Right renal cortex interstitium (tissue), 3 donors: Measurements from ENCODE around the gene RNF135. TPM values are rescaled to one million over a fixed set of nuclear protein-coding genes. Genes with fewer than 3 reads are reported as not detected.
"Not testable (repeated sequence)": the region's sequence is repeated elsewhere in the genome, so short reads cannot be mapped to it uniquely, and the experiment has no call there.

Source experiments
- DNase-seq, 3 donors: peaks; one replicate each; pipeline ENCODE4 v3.0.0-alpha.2; 2013; ENCODE audit warnings: low read depth in 3 of 3, low spot score in 2 of 3
- polyA plus RNA-seq, 3 donors: library from polyadenylated mRNA; unstranded; fragments of 120-200 nt; gene quantifications; one replicate each; pipeline ENCODE4 v1.2.1, GENCODE V29; 2013; ENCODE audit not compliant: insufficient read length in 3 of 3

RNF135 gene
- polyA plus RNA-seq, 3 donors, result 17.9 to 19.9 (median 19.7) TPM

- no peak for DNase-seq
Observed at GRCh38 chr17:30952638-30953393, 18.0 kb upstream of the RNF135 start.

DNA sequence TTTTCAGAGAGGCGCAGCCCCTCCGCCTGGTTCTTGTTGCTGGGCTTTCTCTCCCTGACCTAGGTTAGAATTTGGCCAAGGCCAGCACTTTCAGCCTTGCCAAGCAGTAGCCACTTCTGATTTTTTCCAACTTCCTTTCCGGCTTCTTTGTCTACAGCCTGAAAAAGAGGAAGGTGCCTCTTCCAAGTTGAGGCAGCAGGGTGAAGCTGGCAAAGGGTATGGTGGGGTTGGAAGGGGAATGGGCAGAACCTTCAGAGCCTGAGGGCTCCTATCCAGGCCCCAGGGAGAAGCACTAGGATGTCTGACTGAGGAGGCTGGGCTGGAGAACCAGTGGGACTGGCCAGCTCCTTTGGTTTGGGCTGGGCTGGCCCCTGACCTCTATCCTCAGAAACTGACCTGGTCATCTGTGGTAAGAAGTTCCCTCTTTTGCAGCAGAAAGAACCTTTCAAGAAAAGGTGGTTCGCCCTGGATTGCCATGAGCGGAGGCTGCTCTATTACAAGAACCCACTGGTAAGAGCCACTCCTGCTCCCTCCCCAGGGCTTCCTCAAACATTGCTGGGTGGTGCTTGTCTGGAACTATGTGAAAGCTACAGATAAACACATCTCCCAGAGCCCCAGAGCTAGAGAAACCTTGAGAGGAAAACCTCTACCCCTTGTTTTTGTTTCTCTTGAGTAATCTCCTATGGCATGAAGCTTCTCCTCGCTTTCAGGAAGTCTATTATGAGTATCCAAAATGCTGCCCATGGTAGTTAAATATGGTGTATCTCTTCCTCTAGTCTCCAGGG lies 16.6 kb upstream of the RNF135 start:
- DNase-seq, result no peak

- no peak for DNase-seq
Observed at GRCh38 chr17:30956764-30957374, 14.0 kb upstream of the RNF135 start.

GRCh38 chr17:30957741-30958140 lies 13.1 kb upstream of the RNF135 start:
- no peak for DNase-seq

GRCh38 chr17:30958187-30958586 lies 12.7 kb upstream of the RNF135 start:
- no peak for DNase-seq

DNA sequence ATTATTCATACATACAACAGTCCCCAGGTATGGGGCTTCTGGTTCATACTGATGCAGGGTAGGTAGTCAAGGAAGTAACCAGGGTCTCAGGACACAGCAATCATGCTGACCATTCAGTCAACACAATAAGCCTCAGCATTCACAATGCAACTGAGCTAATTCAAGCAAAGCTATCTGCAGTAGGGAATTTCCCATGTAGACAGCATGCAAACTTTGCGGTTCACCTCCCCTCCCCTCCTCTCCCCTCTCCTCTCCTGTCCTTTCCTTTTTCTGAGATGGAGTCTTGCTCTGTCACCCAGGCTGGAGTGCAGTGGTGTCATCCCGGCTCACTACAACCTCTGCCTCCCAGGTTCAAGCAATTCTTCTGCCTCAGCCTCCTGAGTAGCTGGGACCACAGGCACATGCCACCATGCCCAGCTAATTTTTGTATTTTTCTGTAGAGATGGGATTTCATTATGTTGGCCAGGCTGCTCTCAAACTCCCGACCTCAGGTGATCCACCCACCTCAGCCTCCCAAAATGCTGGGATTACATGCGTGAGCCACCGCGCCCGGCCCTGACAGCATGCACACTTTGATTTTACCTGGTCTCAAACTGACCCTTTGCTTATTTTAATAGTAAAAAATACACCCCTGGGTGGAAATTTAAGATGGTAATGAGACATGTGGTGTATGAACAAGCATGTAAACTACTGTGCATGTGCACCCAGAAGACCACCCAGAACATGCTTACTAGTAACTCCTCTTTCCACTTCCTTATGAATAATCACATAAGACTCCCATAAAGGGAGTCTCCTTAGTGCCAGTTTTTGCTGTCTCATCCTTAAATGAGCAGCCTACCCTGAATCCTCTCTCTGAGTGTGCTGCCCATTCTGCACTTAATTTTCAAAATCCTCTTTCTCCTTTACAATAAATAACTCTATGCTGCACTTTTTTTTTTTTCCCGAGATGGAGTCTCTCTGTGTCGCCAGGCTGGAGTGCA lies 9.3 kb upstream of the RNF135 start:
- DNase-seq, result no peak

GRCh38 chr17:30964312-30964711 lies 6.5 kb upstream of the RNF135 start:
- DNase-seq, result not testable (repeated sequence)

- no peak for DNase-seq
Observed at GRCh38 chr17:30964876-30965275, 6.0 kb upstream of the RNF135 start.

GRCh38 chr17:30965686-30966085 lies 5.2 kb upstream of the RNF135 start:
- DNase-seq, result no peak

DNA sequence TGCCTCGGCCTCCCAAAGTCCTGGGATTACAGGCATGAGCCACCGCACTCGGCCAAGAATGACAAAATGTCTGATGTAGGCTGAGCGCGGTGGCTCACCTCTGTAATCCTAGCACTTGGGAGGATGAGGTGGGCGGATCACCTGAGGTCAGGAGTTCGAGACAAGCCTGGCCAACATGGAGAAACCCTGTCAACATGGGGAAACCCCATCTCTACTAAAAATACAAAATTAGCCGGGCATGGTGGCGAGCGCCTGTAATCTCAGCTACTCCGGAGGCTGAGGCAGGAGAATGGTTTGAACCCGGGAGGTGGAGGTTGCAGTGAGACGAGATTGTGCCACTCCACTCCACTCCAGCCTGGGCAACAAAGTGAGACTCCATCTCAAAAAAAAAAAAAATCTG lies 2.9 kb upstream of the RNF135 start:
- DNase-seq, result not testable (repeated sequence)

DNA sequence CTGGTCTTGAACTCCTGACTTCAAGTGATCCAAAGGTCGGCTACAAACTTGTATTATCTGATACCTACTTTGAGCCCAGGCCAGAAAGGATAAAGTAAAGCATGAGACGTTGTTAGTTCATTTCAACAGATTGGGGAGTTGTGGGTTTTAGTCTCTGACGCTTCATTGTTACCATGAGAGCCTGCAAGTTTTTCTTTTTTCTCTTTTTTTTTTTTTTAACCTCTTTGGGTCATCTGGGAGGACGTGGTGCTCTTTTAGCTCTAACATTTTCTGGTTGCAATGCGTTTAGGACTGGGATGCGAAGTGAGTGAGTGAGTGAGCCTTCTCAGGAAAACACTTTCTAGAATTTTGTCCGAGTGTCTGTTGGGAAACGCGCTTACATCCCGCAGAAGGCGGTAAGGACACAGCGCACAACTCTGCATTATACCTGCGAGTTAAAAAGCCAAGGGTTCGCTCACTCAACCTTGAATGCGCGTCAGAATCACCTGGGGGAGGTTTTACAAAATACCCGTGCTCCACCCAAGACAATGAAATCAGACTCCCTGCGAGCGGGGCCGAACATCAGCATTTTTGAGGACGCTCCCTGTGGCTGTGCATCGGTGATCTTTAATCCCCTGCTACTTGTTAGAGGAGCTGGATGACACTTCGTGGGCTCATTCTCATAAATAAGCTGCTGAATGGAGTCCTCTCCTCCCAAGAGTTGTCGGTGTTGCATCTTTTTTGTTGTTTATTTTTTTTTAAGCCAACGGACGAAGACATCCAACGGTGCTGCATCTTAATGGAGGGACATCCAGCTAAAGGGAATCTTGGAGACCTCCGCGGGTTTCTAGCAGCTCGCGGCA lies 629 bp upstream of the RNF135 start:
- DNase-seq, result peak in 2 of 3 donors; percentile 41 to 49

- DNase-seq, result no peak
Observed at GRCh38 chr17:30975042-30975820, 4.4 kb downstream of the RNF135 start.

DNA sequence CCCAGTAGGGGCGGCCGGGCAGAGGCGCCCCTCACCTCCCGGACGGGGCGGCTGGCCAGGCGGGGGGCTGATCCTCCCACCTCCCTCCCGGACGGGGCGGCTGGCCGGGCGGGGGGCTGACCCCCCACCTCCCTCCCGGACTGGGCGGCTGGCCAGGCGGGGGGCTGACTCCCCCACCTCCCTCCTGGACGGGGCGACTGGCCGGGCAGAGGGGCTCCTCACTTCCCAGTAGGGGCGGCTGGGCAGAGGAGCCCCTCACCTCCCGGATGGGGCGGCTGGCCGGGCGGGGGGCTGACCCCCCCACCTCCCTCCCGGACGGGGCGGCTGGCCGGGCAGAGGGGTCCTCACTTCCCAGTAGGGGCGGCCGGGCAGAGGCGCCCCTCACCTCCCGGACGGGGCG lies 9.1 kb downstream of the RNF135 start:
- DNase-seq, result not testable (repeated sequence)

GRCh38 chr17:30981531-30982519 lies 11.0 kb downstream of the RNF135 start:
- DNase-seq, result no peak

DNA sequence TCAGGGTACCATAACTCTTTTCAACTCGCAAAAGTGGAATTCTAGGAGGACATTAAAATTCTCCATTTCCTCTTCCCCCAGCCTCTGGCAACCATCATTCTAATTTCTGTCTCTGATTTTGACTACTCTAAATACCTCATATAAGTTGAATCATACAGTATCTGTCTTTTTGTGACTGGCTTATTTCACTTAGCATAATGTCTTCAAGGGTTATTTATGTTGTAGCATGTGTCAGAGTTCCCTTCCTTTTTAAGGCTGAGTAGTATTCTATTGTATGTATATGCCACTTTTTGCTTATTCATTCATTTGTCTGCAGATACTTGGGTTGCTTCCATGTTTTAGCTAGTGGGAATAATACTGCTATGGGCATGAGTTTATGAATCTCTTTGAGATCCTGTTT lies 12.0 kb downstream of the RNF135 start:
- DNase-seq, result no peak

DNA sequence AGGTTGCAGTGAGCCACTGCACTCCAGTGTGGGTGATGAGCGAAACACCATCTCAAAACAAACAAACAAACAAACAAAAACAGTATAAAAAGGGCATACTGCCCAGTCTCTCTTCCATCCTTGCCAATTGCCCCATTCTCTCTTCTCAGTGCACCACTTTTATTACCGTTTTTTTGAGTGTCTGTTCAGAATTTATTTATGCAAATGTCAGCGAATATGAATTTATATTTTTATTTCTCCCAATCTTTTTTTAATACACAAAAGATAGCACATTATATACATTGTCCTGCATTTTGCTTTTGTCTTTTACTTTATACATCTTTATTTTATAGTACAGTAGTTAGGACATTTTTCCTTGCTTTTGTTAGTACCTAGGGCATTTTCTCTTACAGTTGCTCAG lies 19.6 kb downstream of the RNF135 start:
- DNase-seq, result no peak

DNA sequence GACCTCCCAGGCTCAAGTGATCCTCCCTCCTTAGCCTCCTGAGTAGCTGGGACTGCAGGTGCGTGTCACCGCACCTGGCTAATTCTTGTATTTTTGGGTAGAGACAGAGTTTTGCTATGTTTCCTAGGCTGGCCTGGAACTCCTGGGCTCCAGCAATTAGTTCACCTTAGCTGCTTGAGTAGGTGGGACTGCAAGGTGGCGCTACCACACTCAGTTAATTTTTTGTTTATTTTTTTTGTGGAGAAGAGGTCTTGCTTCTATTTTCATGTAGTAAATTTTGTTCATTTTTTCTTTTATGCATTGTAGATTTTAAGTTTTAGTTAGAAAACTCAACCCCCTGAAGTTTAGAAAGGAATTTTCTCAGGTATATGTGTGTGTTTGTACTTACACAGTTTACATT lies 21.7 kb downstream of the RNF135 start:
- DNase-seq, result no peak

- DNase-seq, result no peak
Observed at GRCh38 chr17:30995347-30995746, 24.5 kb downstream of the RNF135 start.
